WTC11 (cell line): Measurements from ENCODE around the gene SESTD1.

Experiments used
- NR2C2 ChIP-seq: sonication (generic); formaldehyde crosslinking; IDR thresholded peaks from 2 replicates; pipeline ENCODE4 v1.8.0; 2022; ENCODE audit warnings: mild to moderate bottlenecking, missing genetic modification reagents
- SMAD3 ChIP-seq: sonication (generic); formaldehyde crosslinking; IDR thresholded peaks from 2 replicates; pipeline ENCODE4 v1.8.0; 2022; ENCODE audit warnings: missing genetic modification reagents, mild to moderate bottlenecking, borderline replicate concordance
- TF ChIP-seq, protein P1 (sequence below): fragments of 200-600 bp; IDR thresholded peaks from 2 replicates; pipeline ENCODE4 v1.8.0; 2022; ENCODE audit warnings: antibody characterized with exemption

DNA sequence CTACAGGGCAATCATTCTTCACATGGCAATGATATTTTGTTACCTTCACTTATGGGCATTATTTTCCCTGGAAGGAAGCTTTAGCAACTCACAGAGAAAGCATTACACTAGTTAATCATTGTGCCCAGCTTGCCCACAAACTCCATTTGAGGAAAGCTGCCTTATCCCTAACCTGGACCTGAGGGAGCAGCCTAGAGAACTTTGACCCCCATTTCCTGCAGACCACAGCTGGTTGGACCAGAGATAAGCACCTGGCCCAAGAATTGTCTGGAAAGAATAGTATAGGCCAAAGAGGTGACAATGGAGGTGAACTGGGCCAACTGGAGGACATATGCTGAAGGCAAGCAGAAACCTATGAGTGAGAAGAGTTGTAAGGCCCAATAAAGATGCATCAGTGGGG, 48.4 kb upstream of the SESTD1 start:
- TF ChIP-seq, protein P1, sequence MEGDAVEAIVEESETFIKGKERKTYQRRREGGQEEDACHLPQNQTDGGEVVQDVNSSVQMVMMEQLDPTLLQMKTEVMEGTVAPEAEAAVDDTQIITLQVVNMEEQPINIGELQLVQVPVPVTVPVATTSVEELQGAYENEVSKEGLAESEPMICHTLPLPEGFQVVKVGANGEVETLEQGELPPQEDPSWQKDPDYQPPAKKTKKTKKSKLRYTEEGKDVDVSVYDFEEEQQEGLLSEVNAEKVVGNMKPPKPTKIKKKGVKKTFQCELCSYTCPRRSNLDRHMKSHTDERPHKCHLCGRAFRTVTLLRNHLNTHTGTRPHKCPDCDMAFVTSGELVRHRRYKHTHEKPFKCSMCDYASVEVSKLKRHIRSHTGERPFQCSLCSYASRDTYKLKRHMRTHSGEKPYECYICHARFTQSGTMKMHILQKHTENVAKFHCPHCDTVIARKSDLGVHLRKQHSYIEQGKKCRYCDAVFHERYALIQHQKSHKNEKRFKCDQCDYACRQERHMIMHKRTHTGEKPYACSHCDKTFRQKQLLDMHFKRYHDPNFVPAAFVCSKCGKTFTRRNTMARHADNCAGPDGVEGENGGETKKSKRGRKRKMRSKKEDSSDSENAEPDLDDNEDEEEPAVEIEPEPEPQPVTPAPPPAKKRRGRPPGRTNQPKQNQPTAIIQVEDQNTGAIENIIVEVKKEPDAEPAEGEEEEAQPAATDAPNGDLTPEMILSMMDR, result no peak
- TF ChIP-seq NR2C2 (CRISPR knock-in tag) (no peak), SMAD3 (CRISPR knock-in tag) (no peak)
